ENCODE measurements around the gene HADHA.

The HADHA gene

GRCh38 chr2:26187114-26187513 lies 57.3 kb downstream of the HADHA start:
- peaks cover 6% of the 10 kb centered on the region for H3K27me3 ChIP-seq (ENCODE audit: control insufficient read depth, insufficient read depth, low read length)
- peaks cover 14% of the 10 kb centered on the region for H3K4me1 ChIP-seq (ENCODE audit: control insufficient read depth, insufficient read depth, low read length)
- no peak overlapping the region for H3K9ac ChIP-seq (ENCODE audit: low read length)
- H3K36me3 ChIP-seq (ENCODE audit: control insufficient read depth, insufficient read depth, low read length), result no peaks in the 10 kb centered on the region
- H3K9me3 ChIP-seq (ENCODE audit: control insufficient read depth, low read length), result no peaks in the 10 kb centered on the region
- no peak overlapping the region for H3K4me3 ChIP-seq (ENCODE audit: low read length)

GRCh38 chr2:26185954-26186770 lies 58.3 kb downstream of the HADHA start:
- H3K9ac ChIP-seq (ENCODE audit: low read length), result peak overlapping the region; percentile 68
- no peak overlapping the region for H3K4me3 ChIP-seq (ENCODE audit: low read length)

GRCh38 chr2:26185304-26185928 lies 59.0 kb downstream of the HADHA start:
- Histone ChIP-seq H3K4me1 (ENCODE audit: control insufficient read depth, insufficient read depth, low read length) (peaks cover 14% of the 10 kb centered on the region), H3K9ac (ENCODE audit: low read length) (peak overlapping the region; percentile 68)

More at GRCh38 chr2:26185954-26186770, 58.3 kb downstream of the HADHA start:
- Histone ChIP-seq H3K4me1 (ENCODE audit: control insufficient read depth, insufficient read depth, low read length) (peaks cover 14% of the 10 kb centered on the region), H3K9me3 (ENCODE audit: control insufficient read depth, low read length) (no peaks in the 10 kb centered on the region), H3K36me3 (ENCODE audit: control insufficient read depth, insufficient read depth, low read length) (no peaks in the 10 kb centered on the region), H3K27me3 (ENCODE audit: control insufficient read depth, insufficient read depth, low read length) (peaks cover 6% of the 10 kb centered on the region)

GRCh38 chr2:26184555-26185303 lies 59.7 kb downstream of the HADHA start:
- Histone ChIP-seq H3K36me3 (ENCODE audit: control insufficient read depth, insufficient read depth, low read length) (no peaks in the 10 kb centered on the region), H3K4me3 (ENCODE audit: low read length) (peak overlapping the region; percentile 41), H3K4me1 (ENCODE audit: control insufficient read depth, insufficient read depth, low read length) (peaks cover 14% of the 10 kb centered on the region), H3K9ac (ENCODE audit: low read length) (peak overlapping the region; percentile 68), H3K9me3 (ENCODE audit: control insufficient read depth, low read length) (no peaks in the 10 kb centered on the region), H3K27me3 (ENCODE audit: control insufficient read depth, insufficient read depth, low read length) (peaks cover 6% of the 10 kb centered on the region)

More at GRCh38 chr2:26185304-26185928, 59.0 kb downstream of the HADHA start:
- peak overlapping the region; percentile 31 for H3K4me3 ChIP-seq (ENCODE audit: low read length)
- H3K27me3 ChIP-seq (ENCODE audit: control insufficient read depth, insufficient read depth, low read length), result peaks cover 6% of the 10 kb centered on the region
- H3K36me3 ChIP-seq (ENCODE audit: control insufficient read depth, insufficient read depth, low read length), result no peaks in the 10 kb centered on the region
- no peaks in the 10 kb centered on the region for H3K9me3 ChIP-seq (ENCODE audit: control insufficient read depth, low read length)

- H3K4me3 ChIP-seq (ENCODE audit: low read length), result peak overlapping the region; percentile 41
- peaks cover 12% of the 10 kb centered on the region for H3K27me3 ChIP-seq (ENCODE audit: control insufficient read depth, insufficient read depth, low read length)
- peaks cover 19% of the 10 kb centered on the region for H3K4me1 ChIP-seq (ENCODE audit: control insufficient read depth, insufficient read depth, low read length)
Observed at GRCh38 chr2:26184121-26184520, 60.3 kb downstream of the HADHA start.

GRCh38 chr2:26182887-26183630 lies 61.4 kb downstream of the HADHA start:
- H3K4me3 ChIP-seq (ENCODE audit: low read length), result no peak overlapping the region
- no peak overlapping the region for H3K9ac ChIP-seq (ENCODE audit: low read length)
- H3K4me1 ChIP-seq (ENCODE audit: control insufficient read depth, insufficient read depth, low read length), result peaks cover 20% of the 10 kb centered on the region
- no peaks in the 10 kb centered on the region for H3K9me3 ChIP-seq (ENCODE audit: control insufficient read depth, low read length)
- H3K36me3 ChIP-seq (ENCODE audit: control insufficient read depth, insufficient read depth, low read length), result no peaks in the 10 kb centered on the region
- H3K27me3 ChIP-seq (ENCODE audit: control insufficient read depth, insufficient read depth, low read length), result peaks cover 14% of the 10 kb centered on the region

More at GRCh38 chr2:26184121-26184520, 60.3 kb downstream of the HADHA start:
- no peaks in the 10 kb centered on the region for H3K36me3 ChIP-seq (ENCODE audit: control insufficient read depth, insufficient read depth, low read length)
- peak overlapping the region; percentile 28 for H3K9ac ChIP-seq (ENCODE audit: low read length)
- H3K9me3 ChIP-seq (ENCODE audit: control insufficient read depth, low read length), result no peaks in the 10 kb centered on the region

- H3K9ac ChIP-seq (ENCODE audit: low read length), result no peak overlapping the region
- H3K4me3 ChIP-seq (ENCODE audit: low read length), result no peak overlapping the region
- no peaks in the 10 kb centered on the region for H3K9me3 ChIP-seq (ENCODE audit: control insufficient read depth, low read length)
- H3K4me1 ChIP-seq (ENCODE audit: control insufficient read depth, insufficient read depth, low read length), result peaks cover 20% of the 10 kb centered on the region
- H3K27me3 ChIP-seq (ENCODE audit: control insufficient read depth, insufficient read depth, low read length), result peaks cover 15% of the 10 kb centered on the region
- no peaks in the 10 kb centered on the region for H3K36me3 ChIP-seq (ENCODE audit: control insufficient read depth, insufficient read depth, low read length)
Observed at GRCh38 chr2:26182441-26182840, 62.0 kb downstream of the HADHA start.

GRCh38 chr2:26179446-26179913 lies 65.0 kb downstream of the HADHA start:
- peaks cover 26% of the 10 kb centered on the region for H3K27me3 ChIP-seq (ENCODE audit: control insufficient read depth, insufficient read depth, low read length)
- peaks cover 6% of the 10 kb centered on the region for H3K4me1 ChIP-seq (ENCODE audit: control insufficient read depth, insufficient read depth, low read length)
- no peaks in the 10 kb centered on the region for H3K36me3 ChIP-seq (ENCODE audit: control insufficient read depth, insufficient read depth, low read length)
- no peaks in the 10 kb centered on the region for H3K9me3 ChIP-seq (ENCODE audit: control insufficient read depth, low read length)
- peak overlapping the region; percentile 1 for H3K9ac ChIP-seq (ENCODE audit: low read length)
- no peak overlapping the region for H3K4me3 ChIP-seq (ENCODE audit: low read length)

- Histone ChIP-seq H3K27me3 (ENCODE audit: control insufficient read depth, insufficient read depth, low read length) (peaks cover 32% of the 10 kb centered on the region), H3K9ac (ENCODE audit: low read length) (peak overlapping the region; percentile 1), H3K4me1 (ENCODE audit: control insufficient read depth, insufficient read depth, low read length) (peaks cover 6% of the 10 kb centered on the region), H3K36me3 (ENCODE audit: control insufficient read depth, insufficient read depth, low read length) (no peaks in the 10 kb centered on the region), H3K9me3 (ENCODE audit: control insufficient read depth, low read length) (no peaks in the 10 kb centered on the region), H3K4me3 (ENCODE audit: low read length) (no peak overlapping the region)
Observed at GRCh38 chr2:26178746-26179436, 65.5 kb downstream of the HADHA start.

- H3K27me3 ChIP-seq (ENCODE audit: control insufficient read depth, insufficient read depth, low read length), result peaks cover 38% of the 10 kb centered on the region
- H3K4me1 ChIP-seq (ENCODE audit: control insufficient read depth, insufficient read depth, low read length), result peaks cover 6% of the 10 kb centered on the region
- no peak overlapping the region for H3K9ac ChIP-seq (ENCODE audit: low read length)
- H3K36me3 ChIP-seq (ENCODE audit: control insufficient read depth, insufficient read depth, low read length), result no peaks in the 10 kb centered on the region
- H3K9me3 ChIP-seq (ENCODE audit: control insufficient read depth, low read length), result no peaks in the 10 kb centered on the region
- no peak overlapping the region for H3K4me3 ChIP-seq (ENCODE audit: low read length)
Observed at GRCh38 chr2:26178246-26178645, 66.2 kb downstream of the HADHA start.

- Histone ChIP-seq H3K4me1 (ENCODE audit: control insufficient read depth, insufficient read depth, low read length) (peaks cover 6% of the 10 kb centered on the region), H3K36me3 (ENCODE audit: control insufficient read depth, insufficient read depth, low read length) (no peaks in the 10 kb centered on the region), H3K4me3 (ENCODE audit: low read length) (no peak overlapping the region), H3K27me3 (ENCODE audit: control insufficient read depth, insufficient read depth, low read length) (peaks cover 44% of the 10 kb centered on the region), H3K9ac (ENCODE audit: low read length) (no peak overlapping the region), H3K9me3 (ENCODE audit: control insufficient read depth, low read length) (no peaks in the 10 kb centered on the region)
Observed at GRCh38 chr2:26177122-26177521, 67.3 kb downstream of the HADHA start.
